ENCODE data around the gene JPH4.
"Not testable (repeated sequence)": the region's sequence is repeated elsewhere in the genome, so short reads cannot be mapped to it uniquely, and the experiment has no call there.

JPH4 gene

GRCh38 chr14:23540141-23540469, 38.5 kb downstream of the JPH4 start:
- no peaks in the 10 kb centered on the region for H3K27me3 ChIP-seq (ENCODE audit: control insufficient read depth in 5 of 5, insufficient read depth in 4 of 5, low read length in 5 of 5)
- peaks cover 0 to 1% (median under 1%) of the 10 kb centered on the region in 5 donors for H3K36me3 ChIP-seq (ENCODE audit: control insufficient read depth in 5 of 5, insufficient read depth in 5 of 5, low read length in 5 of 5)
- no peak overlapping the region for H3K4me3 ChIP-seq (ENCODE audit: low read depth in 1 of 5, low read length in 5 of 5)
- peaks cover 0 to 21% (median 18%) of the 10 kb centered on the region in 5 donors for H3K4me1 ChIP-seq (ENCODE audit: control insufficient read depth in 5 of 5, insufficient read depth in 5 of 5, low read length in 5 of 5)
- H3K27ac ChIP-seq (ENCODE audit: low read depth, low read length), result no peak overlapping the region
- H3K9ac ChIP-seq (ENCODE audit: low read length in 5 of 5), result peak overlapping the region in 1 of 5 donors; percentile 13
- H3K9me3 ChIP-seq (ENCODE audit: control insufficient read depth in 5 of 5, low read length in 5 of 5), result no peaks in the 10 kb centered on the region

GRCh38 chr14:23539248-23540140, 39.1 kb downstream of the JPH4 start:
- Histone ChIP-seq H3K36me3 (ENCODE audit: control insufficient read depth in 5 of 5, insufficient read depth in 5 of 5, low read length in 5 of 5) (peaks cover 0 to 8% (median 2%) of the 10 kb centered on the region in 5 donors), H3K9ac (ENCODE audit: low read length in 5 of 5) (no peak overlapping the region), H3K4me3 (ENCODE audit: low read depth in 1 of 5, low read length in 5 of 5) (no peak overlapping the region), H3K4me1 (ENCODE audit: control insufficient read depth in 5 of 5, insufficient read depth in 5 of 5, low read length in 5 of 5) (peaks cover 0 to 15% (median 12%) of the 10 kb centered on the region in 5 donors), H3K27me3 (ENCODE audit: control insufficient read depth in 5 of 5, insufficient read depth in 4 of 5, low read length in 5 of 5) (no peaks in the 10 kb centered on the region), H3K27ac (ENCODE audit: low read depth, low read length) (no peak overlapping the region), H3K9me3 (ENCODE audit: control insufficient read depth in 5 of 5, low read length in 5 of 5) (no peaks in the 10 kb centered on the region)

- Histone ChIP-seq H3K36me3 (ENCODE audit: control insufficient read depth in 5 of 5, insufficient read depth in 5 of 5, low read length in 5 of 5) (peaks cover 0 to 14% (median 2%) of the 10 kb centered on the region in 5 donors), H3K27me3 (ENCODE audit: control insufficient read depth in 5 of 5, insufficient read depth in 4 of 5, low read length in 5 of 5) (no peaks in the 10 kb centered on the region), H3K9me3 (ENCODE audit: control insufficient read depth in 5 of 5, low read length in 5 of 5) (no peaks in the 10 kb centered on the region), H3K9ac (ENCODE audit: low read length in 5 of 5) (no peak overlapping the region), H3K4me3 (ENCODE audit: low read depth in 1 of 5, low read length in 5 of 5) (no peak overlapping the region), H3K27ac (ENCODE audit: low read depth, low read length) (no peak overlapping the region), H3K4me1 (ENCODE audit: control insufficient read depth in 5 of 5, insufficient read depth in 5 of 5, low read length in 5 of 5) (peaks cover 0 to 12% (median 11%) of the 10 kb centered on the region in 5 donors)
Measured at GRCh38 chr14:23538785-23539184, 39.8 kb downstream of the JPH4 start.

GRCh38 chr14:23538050-23538718, 40.4 kb downstream of the JPH4 start:
- Histone ChIP-seq H3K4me3 (ENCODE audit: low read depth in 1 of 5, low read length in 5 of 5) (no peak overlapping the region), H3K27me3 (ENCODE audit: control insufficient read depth in 5 of 5, insufficient read depth in 4 of 5, low read length in 5 of 5) (no peaks in the 10 kb centered on the region), H3K9me3 (ENCODE audit: control insufficient read depth in 5 of 5, low read length in 5 of 5) (no peaks in the 10 kb centered on the region), H3K9ac (ENCODE audit: low read length in 5 of 5) (no peak overlapping the region), H3K36me3 (ENCODE audit: control insufficient read depth in 5 of 5, insufficient read depth in 5 of 5, low read length in 5 of 5) (peaks cover 0 to 19% (median 2%) of the 10 kb centered on the region in 5 donors), H3K4me1 (ENCODE audit: control insufficient read depth in 5 of 5, insufficient read depth in 5 of 5, low read length in 5 of 5) (peaks cover 0 to 12% (median 11%) of the 10 kb centered on the region in 5 donors), H3K27ac (ENCODE audit: low read depth, low read length) (no peak overlapping the region)

- H3K36me3 ChIP-seq (ENCODE audit: control insufficient read depth in 5 of 5, insufficient read depth in 5 of 5, low read length in 5 of 5), result peaks cover 0 to 25% (median 2%) of the 10 kb centered on the region in 5 donors
- H3K27me3 ChIP-seq (ENCODE audit: control insufficient read depth in 5 of 5, insufficient read depth in 4 of 5, low read length in 5 of 5), result no peaks in the 10 kb centered on the region
- peaks cover 0 to 12% (median 11%) of the 10 kb centered on the region in 5 donors for H3K4me1 ChIP-seq (ENCODE audit: control insufficient read depth in 5 of 5, insufficient read depth in 5 of 5, low read length in 5 of 5)
- H3K9ac ChIP-seq (ENCODE audit: low read length in 5 of 5), result no peak overlapping the region
- no peak overlapping the region for H3K4me3 ChIP-seq (ENCODE audit: low read depth in 1 of 5, low read length in 5 of 5)
- H3K27ac ChIP-seq (ENCODE audit: low read depth, low read length), result no peak overlapping the region
- no peaks in the 10 kb centered on the region for H3K9me3 ChIP-seq (ENCODE audit: control insufficient read depth in 5 of 5, low read length in 5 of 5)
Measured at GRCh38 chr14:23537351-23538049, 41.1 kb downstream of the JPH4 start.

DNA sequence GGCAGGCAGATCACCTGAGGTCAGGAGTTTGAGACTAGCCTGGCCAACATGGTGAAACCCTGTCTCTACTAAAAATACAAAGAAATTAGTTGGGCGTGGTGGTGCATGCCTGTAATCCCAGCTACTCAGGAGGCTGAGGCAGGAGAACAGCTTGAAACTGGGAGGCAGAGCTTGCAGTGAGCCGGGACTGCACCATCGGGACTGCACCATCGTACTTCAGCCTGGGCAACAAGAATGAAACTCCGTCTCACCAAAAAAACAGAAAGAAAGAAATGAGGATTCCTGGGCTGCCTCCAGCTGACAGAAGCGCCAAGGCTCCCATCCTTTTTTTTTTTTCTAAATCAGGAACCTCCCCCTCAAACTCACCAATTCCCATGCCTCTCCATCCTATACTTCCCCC, 41.7 kb downstream of the JPH4 start:
- not testable (repeated sequence) for H3K27me3 ChIP-seq (ENCODE audit: control insufficient read depth in 5 of 5, insufficient read depth in 4 of 5, low read length in 5 of 5); H3K9me3 ChIP-seq (ENCODE audit: control insufficient read depth in 5 of 5, low read length in 5 of 5); H3K27ac ChIP-seq (ENCODE audit: low read depth, low read length); H3K9ac ChIP-seq (ENCODE audit: low read length in 5 of 5); H3K4me3 ChIP-seq (ENCODE audit: low read depth in 1 of 5, low read length in 5 of 5)
- H3K36me3 ChIP-seq (ENCODE audit: control insufficient read depth in 5 of 5, insufficient read depth in 5 of 5, low read length in 5 of 5), result peaks cover 0 to 29% (median 2%) of the 10 kb centered on the region in 5 donors
- peaks cover 0 to 12% (median 11%) of the 10 kb centered on the region in 5 donors for H3K4me1 ChIP-seq (ENCODE audit: control insufficient read depth in 5 of 5, insufficient read depth in 5 of 5, low read length in 5 of 5)

DNA sequence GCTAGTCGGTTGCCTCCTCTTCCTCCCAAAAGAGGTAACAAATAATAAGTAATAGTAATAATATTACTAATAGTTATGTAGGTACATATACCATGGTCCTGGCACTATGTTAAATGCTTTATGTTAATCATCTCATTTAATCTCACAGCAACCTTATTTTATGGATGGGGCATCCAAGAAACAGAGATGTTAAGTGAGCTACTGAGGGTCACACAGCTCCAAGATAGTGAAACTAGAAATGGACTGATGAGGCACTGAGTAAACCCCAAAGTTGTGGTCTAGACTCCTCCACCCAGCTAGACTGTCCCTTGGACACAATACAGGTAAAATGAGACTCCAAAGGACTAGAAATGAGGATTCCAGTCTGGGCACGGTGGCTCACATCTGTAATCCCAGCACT, 42.1 kb downstream of the JPH4 start:
- Histone ChIP-seq H3K27me3 (ENCODE audit: control insufficient read depth in 5 of 5, insufficient read depth in 4 of 5, low read length in 5 of 5) (no peaks in the 10 kb centered on the region), H3K4me1 (ENCODE audit: control insufficient read depth in 5 of 5, insufficient read depth in 5 of 5, low read length in 5 of 5) (peaks cover 0 to 12% (median 11%) of the 10 kb centered on the region in 5 donors), H3K4me3 (ENCODE audit: low read depth in 1 of 5, low read length in 5 of 5) (no peak overlapping the region), H3K36me3 (ENCODE audit: control insufficient read depth in 5 of 5, insufficient read depth in 5 of 5, low read length in 5 of 5) (peaks cover 0 to 29% (median 2%) of the 10 kb centered on the region in 5 donors), H3K27ac (ENCODE audit: low read depth, low read length) (no peak overlapping the region), H3K9me3 (ENCODE audit: control insufficient read depth in 5 of 5, low read length in 5 of 5) (no peaks in the 10 kb centered on the region), H3K9ac (ENCODE audit: low read length in 5 of 5) (no peak overlapping the region)

DNA sequence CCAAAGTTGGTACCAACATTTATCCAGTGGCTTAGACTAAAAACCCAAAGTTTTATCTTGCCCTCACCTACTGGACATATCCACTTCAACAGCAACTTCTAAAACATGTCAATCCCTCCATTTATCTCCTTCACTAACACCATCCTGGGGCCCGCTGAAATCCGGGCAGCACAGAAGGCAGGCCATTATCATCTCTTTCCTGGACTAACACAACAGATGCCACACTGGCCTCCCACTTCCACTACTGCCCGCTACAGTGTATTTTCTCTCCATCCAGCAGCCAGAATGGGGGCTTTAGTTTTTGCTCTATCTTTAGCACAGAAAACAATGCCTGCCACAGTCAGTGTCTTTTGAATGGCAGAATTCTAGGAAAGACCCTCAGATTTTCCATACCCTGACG, 42.6 kb downstream of the JPH4 start:
- Histone ChIP-seq H3K4me1 (ENCODE audit: control insufficient read depth in 5 of 5, insufficient read depth in 5 of 5, low read length in 5 of 5) (peaks cover 0 to 15% (median 11%) of the 10 kb centered on the region in 5 donors), H3K27me3 (ENCODE audit: control insufficient read depth in 5 of 5, insufficient read depth in 4 of 5, low read length in 5 of 5) (no peaks in the 10 kb centered on the region), H3K4me3 (ENCODE audit: low read depth in 1 of 5, low read length in 5 of 5) (no peak overlapping the region), H3K9ac (ENCODE audit: low read length in 5 of 5) (no peak overlapping the region), H3K36me3 (ENCODE audit: control insufficient read depth in 5 of 5, insufficient read depth in 5 of 5, low read length in 5 of 5) (peaks cover 0 to 29% (median 2%) of the 10 kb centered on the region in 5 donors), H3K27ac (ENCODE audit: low read depth, low read length) (no peak overlapping the region), H3K9me3 (ENCODE audit: control insufficient read depth in 5 of 5, low read length in 5 of 5) (no peaks in the 10 kb centered on the region)

DNA sequence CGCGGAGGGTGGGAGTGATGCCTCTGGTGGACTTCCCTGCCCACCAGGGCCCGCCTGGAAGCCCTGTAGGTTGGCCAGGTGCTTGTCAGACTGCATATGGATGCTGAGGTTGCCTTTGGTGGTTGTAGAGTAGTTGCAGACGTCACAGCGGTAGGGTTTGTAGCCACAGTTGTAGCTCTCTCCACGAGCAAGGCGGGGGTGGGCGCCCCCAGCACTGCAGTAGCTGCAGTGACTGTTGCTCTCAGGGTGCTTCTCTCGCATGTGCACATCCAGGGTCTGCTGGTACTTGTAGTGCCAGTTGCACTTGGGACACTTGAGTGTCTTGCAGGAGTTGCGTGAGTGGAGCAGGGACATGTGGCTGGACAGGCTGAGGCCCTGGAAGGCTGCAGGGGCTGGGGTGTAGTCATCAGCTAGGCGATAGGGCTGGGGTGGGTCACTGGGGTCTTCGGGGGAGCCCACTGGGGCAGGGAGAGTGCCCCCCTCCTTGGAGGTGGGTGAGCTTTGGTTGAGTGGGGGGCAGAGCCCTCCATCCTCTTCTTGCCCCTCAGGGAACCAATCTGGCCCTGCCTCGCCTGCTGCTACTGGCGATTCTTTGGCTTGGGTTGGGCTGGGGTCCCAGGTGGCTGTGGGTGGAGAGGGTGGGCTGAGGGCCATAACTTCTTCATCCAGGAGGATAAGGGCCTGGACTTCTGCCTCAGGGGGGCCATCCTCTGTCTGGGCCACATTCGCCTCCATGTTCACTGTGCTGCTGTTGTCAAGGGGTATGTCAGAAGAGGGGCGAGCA, 44.7 kb downstream of the JPH4 start:
- Histone ChIP-seq H3K4me1 (ENCODE audit: control insufficient read depth in 5 of 5, insufficient read depth in 5 of 5, low read length in 5 of 5) (peaks cover 0 to 13% (median 6%) of the 10 kb centered on the region in 5 donors), H3K27ac (ENCODE audit: low read depth, low read length) (no peak overlapping the region), H3K36me3 (ENCODE audit: control insufficient read depth in 5 of 5, insufficient read depth in 5 of 5, low read length in 5 of 5) (peaks cover 0 to 32% (median 2%) of the 10 kb centered on the region in 5 donors), H3K9me3 (ENCODE audit: control insufficient read depth in 5 of 5, low read length in 5 of 5) (no peaks in the 10 kb centered on the region), H3K27me3 (ENCODE audit: control insufficient read depth in 5 of 5, insufficient read depth in 4 of 5, low read length in 5 of 5) (no peaks in the 10 kb centered on the region), H3K4me3 (ENCODE audit: low read depth in 1 of 5, low read length in 5 of 5) (no peak overlapping the region), H3K9ac (ENCODE audit: low read length in 5 of 5) (no peak overlapping the region)

Measured in subcutaneous abdominal adipose tissue (tissue), 5 donors.